SKM-1 (cell line): ENCODE results near the gene RAB25.
"Not testable (repeated sequence)": the region's sequence is repeated elsewhere in the genome, so short reads cannot be mapped to it uniquely, and the experiment has no call there.

Experiments used
- DNase-seq: peaks from one replicate; lab custom pipeline; 2025; ENCODE audit not compliant: unreplicated experiment; lab: John Stamatoyannopoulos, UW

Gene RAB25

GRCh38 chr1:156060937-156061636 lies at the start of gene RAB25:
RAB25 (plus strand) TSS chr1:156061160; CDS start chr1:156061401, 241 bp downstream.
- no peak for DNase-seq

GRCh38 chr1:156012051-156012817 lies 48.7 kb upstream of the RAB25 start:
- no peak for DNase-seq

- DNase-seq, result no peak
Measured at GRCh38 chr1:156014829-156015228, 46.1 kb upstream of the RAB25 start.

- DNase-seq, result no peak
Measured at GRCh38 chr1:156019946-156020292, 41.0 kb upstream of the RAB25 start.

- DNase-seq, result peak; percentile 95
Measured at GRCh38 chr1:156020293-156021092, 40.5 kb upstream of the RAB25 start, which contains the start of gene SSR2. SSR2 (minus strand) TSS chr1:156020951; CDS start chr1:156020167, 784 bp downstream.

- DNase-seq, result no peak
Measured at GRCh38 chr1:156021093-156021428, 39.9 kb upstream of the RAB25 start.

- DNase-seq, result no peak
Measured at GRCh38 chr1:156021954-156022353, 39.0 kb upstream of the RAB25 start.

GRCh38 chr1:156024801-156025200 lies 36.2 kb upstream of the RAB25 start:
- no peak for DNase-seq

GRCh38 chr1:156025876-156026275 lies 35.1 kb upstream of the RAB25 start:
- DNase-seq, result peak; percentile 57

GRCh38 chr1:156026588-156026987 lies 34.4 kb upstream of the RAB25 start:
- no peak for DNase-seq

GRCh38 chr1:156033011-156033410 lies 27.9 kb upstream of the RAB25 start:
- no peak for DNase-seq

GRCh38 chr1:156034991-156035390 lies 26.0 kb upstream of the RAB25 start:
- DNase-seq, result not testable (repeated sequence)

- DNase-seq, result no peak
Measured at GRCh38 chr1:156042828-156043227, 18.1 kb upstream of the RAB25 start.

GRCh38 chr1:156045076-156045475 lies 15.9 kb upstream of the RAB25 start:
- no peak for DNase-seq

- DNase-seq, result no peak
Measured at GRCh38 chr1:156048663-156049258, 12.2 kb upstream of the RAB25 start.

- no peak for DNase-seq
Measured at GRCh38 chr1:156050376-156050775, 10.6 kb upstream of the RAB25 start.

GRCh38 chr1:156051011-156051725 lies 9.8 kb upstream of the RAB25 start:
- DNase-seq, result no peak

GRCh38 chr1:156052862-156053767 lies 7.8 kb upstream of the RAB25 start:
- DNase-seq, result peak; percentile 56

GRCh38 chr1:156053768-156054499 lies 7.0 kb upstream of the RAB25 start, which contains the start of gene UBQLN4:
UBQLN4 (minus strand) TSS chr1:156053798; CDS start chr1:156053701, 97 bp downstream.
- DNase-seq, result peak; percentile 86
